ENCODE results near the gene MAGI2. TPM values are rescaled to one million over a fixed set of nuclear protein-coding genes. Genes with fewer than 3 reads are reported as not detected.

The MAGI2 gene
- polyA plus RNA-seq, 3 donors: 0.03 to 0.11 TPM; not detected in 1

DNA sequence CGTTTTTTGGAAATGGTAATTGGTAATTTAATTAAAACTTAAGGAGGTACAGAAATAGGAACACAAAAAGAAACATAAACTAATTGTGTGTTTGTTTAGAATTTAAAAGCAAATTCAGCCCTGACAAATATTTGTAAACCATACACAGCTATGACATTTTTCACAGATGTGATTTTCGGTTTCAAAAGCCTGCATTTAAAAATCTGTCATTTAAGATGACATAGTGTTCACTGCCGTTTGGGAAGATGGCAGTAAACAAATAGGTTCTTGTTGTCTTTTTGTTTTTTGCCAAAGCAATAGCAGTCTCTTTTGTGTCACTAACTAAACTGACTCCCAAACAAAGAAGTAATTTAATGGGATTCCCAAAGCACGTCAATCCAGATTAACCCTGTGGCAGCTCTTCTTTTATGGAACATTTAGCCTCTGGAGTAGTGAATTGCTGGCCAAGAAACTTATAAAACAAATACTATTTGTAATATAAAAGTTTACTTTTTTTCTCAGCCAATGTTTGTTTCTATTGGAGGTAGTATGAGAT lies 957.3 kb downstream of the MAGI2 start:
- H3K27me3 Mint-ChIP-seq (ENCODE audit: low read depth in 3 of 3): peaks cover 0 to 1% (median 0%) of the 10 kb centered on the region in 3 donors
- Histone ChIP-seq H3K9me3 (replicated peaks in 1 of 2; ENCODE audit: control insufficient read depth in 1 of 2, insufficient read depth in 1 of 2, low read length in 2 of 2) (no peaks in the 10 kb centered on the region), H3K27me3 (ENCODE audit: control insufficient read depth in 2 of 2, insufficient read depth in 2 of 2, low read length in 2 of 2) (no peaks in the 10 kb centered on the region), H3K4me2 (replicated peaks; ENCODE audit: extremely low read depth, low read length, poor library complexity, severe bottlenecking) (no peak overlapping the region), H3K79me2 (ENCODE audit: insufficient read depth, low read length) (no peaks in the 10 kb centered on the region), H2AFZ (ENCODE audit: insufficient read depth, low read depth, low read length, poor library complexity, severe bottlenecking) (no peak overlapping the region), H3K27ac (ENCODE audit: low read depth in 1 of 2, low read length in 2 of 2) (no peak overlapping the region), H3K9ac (ENCODE audit: insufficient read depth, low read length, poor library complexity, severe bottlenecking) (no peak overlapping the region), H3K36me3 (replicated peaks in 1 of 2; ENCODE audit: control insufficient read depth in 1 of 2, insufficient read depth in 2 of 2, low read length in 2 of 2) (no peaks in the 10 kb centered on the region), H3K4me1 (ENCODE audit: control insufficient read depth in 1 of 2, insufficient read depth in 2 of 2, low read length in 2 of 2) (no peaks in the 10 kb centered on the region), H3K4me3 (replicated peaks in 1 of 3; ENCODE audit: low read depth in 2 of 3, low read length in 3 of 3) (no peak overlapping the region), H4K20me1 (ENCODE audit: insufficient read depth, low read length) (no peaks in the 10 kb centered on the region)
- peaks cover 0 to 3% (median 0%) of the 10 kb centered on the region in 7 donors for H3K9me3 Mint-ChIP-seq
- no peaks in the 10 kb centered on the region for H3K4me1 Mint-ChIP-seq
- no peak for DNase-seq
- H3K27ac Mint-ChIP-seq: no peak overlapping the region
- TF ChIP-seq, protein P1, sequence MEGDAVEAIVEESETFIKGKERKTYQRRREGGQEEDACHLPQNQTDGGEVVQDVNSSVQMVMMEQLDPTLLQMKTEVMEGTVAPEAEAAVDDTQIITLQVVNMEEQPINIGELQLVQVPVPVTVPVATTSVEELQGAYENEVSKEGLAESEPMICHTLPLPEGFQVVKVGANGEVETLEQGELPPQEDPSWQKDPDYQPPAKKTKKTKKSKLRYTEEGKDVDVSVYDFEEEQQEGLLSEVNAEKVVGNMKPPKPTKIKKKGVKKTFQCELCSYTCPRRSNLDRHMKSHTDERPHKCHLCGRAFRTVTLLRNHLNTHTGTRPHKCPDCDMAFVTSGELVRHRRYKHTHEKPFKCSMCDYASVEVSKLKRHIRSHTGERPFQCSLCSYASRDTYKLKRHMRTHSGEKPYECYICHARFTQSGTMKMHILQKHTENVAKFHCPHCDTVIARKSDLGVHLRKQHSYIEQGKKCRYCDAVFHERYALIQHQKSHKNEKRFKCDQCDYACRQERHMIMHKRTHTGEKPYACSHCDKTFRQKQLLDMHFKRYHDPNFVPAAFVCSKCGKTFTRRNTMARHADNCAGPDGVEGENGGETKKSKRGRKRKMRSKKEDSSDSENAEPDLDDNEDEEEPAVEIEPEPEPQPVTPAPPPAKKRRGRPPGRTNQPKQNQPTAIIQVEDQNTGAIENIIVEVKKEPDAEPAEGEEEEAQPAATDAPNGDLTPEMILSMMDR (IDR thresholded peaks at IDR 0.05): no peak
- intact Hi-C loops (cut with micrococcal nuclease): no loop called here
- no CpG with 5 or more reads among the region's 4 CpGs for WGBS (ENCODE audit: insufficient coverage)
- H3K4me3 Mint-ChIP-seq: no peak overlapping the region
- H3K36me3 Mint-ChIP-seq: no peaks in the 10 kb centered on the region

GRCh38 chr7:78493401-78493800 lies 960.1 kb downstream of the MAGI2 start:
- Histone ChIP-seq H3K27ac (ENCODE audit: low read depth in 1 of 2, low read length in 2 of 2) (no peak overlapping the region), H3K4me2 (replicated peaks; ENCODE audit: extremely low read depth, low read length, poor library complexity, severe bottlenecking) (no peak overlapping the region), H3K79me2 (ENCODE audit: insufficient read depth, low read length) (no peaks in the 10 kb centered on the region), H2AFZ (ENCODE audit: insufficient read depth, low read depth, low read length, poor library complexity, severe bottlenecking) (no peak overlapping the region), H3K36me3 (replicated peaks in 1 of 2; ENCODE audit: control insufficient read depth in 1 of 2, insufficient read depth in 2 of 2, low read length in 2 of 2) (no peaks in the 10 kb centered on the region), H4K20me1 (ENCODE audit: insufficient read depth, low read length) (no peaks in the 10 kb centered on the region), H3K4me3 (replicated peaks in 1 of 3; ENCODE audit: low read depth in 2 of 3, low read length in 3 of 3) (no peak overlapping the region), H3K27me3 (ENCODE audit: control insufficient read depth in 2 of 2, insufficient read depth in 2 of 2, low read length in 2 of 2) (no peaks in the 10 kb centered on the region), H3K4me1 (ENCODE audit: control insufficient read depth in 1 of 2, insufficient read depth in 2 of 2, low read length in 2 of 2) (no peaks in the 10 kb centered on the region), H3K9ac (ENCODE audit: insufficient read depth, low read length, poor library complexity, severe bottlenecking) (no peak overlapping the region), H3K9me3 (replicated peaks in 1 of 2; ENCODE audit: control insufficient read depth in 1 of 2, insufficient read depth in 1 of 2, low read length in 2 of 2) (no peaks in the 10 kb centered on the region)
- WGBS (ENCODE audit: insufficient coverage): 100% methylated on average over 1 of the region's 3 CpGs
- Mint-ChIP-seq H3K27ac (no peak overlapping the region), H3K4me3 (no peak overlapping the region), H3K27me3 (ENCODE audit: low read depth in 3 of 3) (no peaks in the 10 kb centered on the region), H3K4me1 (no peaks in the 10 kb centered on the region), H3K9me3 (peaks cover 0 to 3% (median 0%) of the 10 kb centered on the region in 7 donors), H3K36me3 (no peaks in the 10 kb centered on the region)
- intact Hi-C loops (cut with micrococcal nuclease): no loop called here
- TF ChIP-seq, protein P1 (IDR thresholded peaks at IDR 0.05): no peak
- DNase-seq: no peak

Measured in CD14-positive monocyte (primary cell).